Esophagus (tissue), 2 donors: ENCODE data around the gene ADORA3. TPM values are rescaled to one million over a fixed set of nuclear protein-coding genes. Genes with fewer than 3 reads are reported as not detected.
A peak's percentile ranks its signal among the peaks of the same experiment; 100 is the strongest.
"Not testable (repeated sequence)": the region's sequence is repeated elsewhere in the genome, so short reads cannot be mapped to it uniquely, and the experiment has no call there.

Experiments used
- H3K27ac ChIP-seq, 2 donors: one replicate each; pipeline ENCODE4 v1.5.1; 2013; ENCODE audit warnings: low read depth in 2 of 2, mild to moderate bottlenecking in 2 of 2, inconsistent platforms in 1 of 2, low read length in 1 of 2, moderate library complexity in 1 of 2
- H3K27me3 ChIP-seq, 2 donors: one replicate each; pipeline ENCODE4 v1.6.1; 2013; ENCODE audit warnings: low read length in 2 of 2, control low read depth in 1 of 2, mild to moderate bottlenecking in 1 of 2; ENCODE audit not compliant: insufficient read depth in 2 of 2, control insufficient read depth in 1 of 2
- H3K36me3 ChIP-seq, 2 donors: one replicate each; pipeline ENCODE4 v1.6.1; 2013; ENCODE audit warnings: low read length in 1 of 2; ENCODE audit not compliant: control insufficient read depth in 2 of 2, insufficient read depth in 2 of 2
- H3K4me1 ChIP-seq, 2 donors: one replicate each; pipeline ENCODE4 v1.6.1; 2013; ENCODE audit warnings: low read length in 1 of 2; ENCODE audit not compliant: control insufficient read depth in 2 of 2, insufficient read depth in 2 of 2
- H3K4me3 ChIP-seq, 2 donors: one replicate each; pipeline ENCODE4 v1.5.1; 2013; ENCODE audit warnings: low read length in 2 of 2, mild to moderate bottlenecking in 2 of 2, low read depth in 1 of 2, moderate library complexity in 1 of 2
- H3K9me3 ChIP-seq, 2 donors: one replicate each; pipeline ENCODE4 v1.6.1; 2013; ENCODE audit warnings: mild to moderate bottlenecking in 2 of 2, low read depth in 1 of 2, low read length in 1 of 2, moderate library complexity in 1 of 2; ENCODE audit not compliant: control insufficient read depth in 2 of 2, insufficient read depth in 1 of 2
- WGBS, 2 donors: extraction: QIAGEN DNeasy Blood & Tissue Kit; methylation state at CpG; one replicate each; pipeline ENCODE4 v1.1.7; 2013; 5-methylcytosine and 5-hydroxymethylcytosine counted together
- polyA plus RNA-seq, 2 donors: library from polyadenylated mRNA; stranded (reverse); fragments of 200-250 nt; gene quantifications; one replicate each; pipeline ENCODE4 v1.2.3, GENCODE V29; 2013
- donor health status: healthy with polysubstance abuse.
- donor health status: Bipolar disorder and iron deficiency.

ADORA3 gene
- polyA plus RNA-seq: under 1 TPM; 0.94 to 0.99 TPM

GRCh38 chr1:111503585-111504060 lies at the start of gene ADORA3, which contains the start of gene TMIGD3:
ADORA3 (minus strand) TSS chr1:111503633; CDS start chr1:111503354, 279 bp downstream.
TMIGD3 (minus strand) TSS chr1:111503633; CDS start chr1:111503354, 279 bp downstream.
- Histone ChIP-seq H3K4me3 (no peak within 1 kb of the TSS), H3K4me1 (peaks cover 0 to 2% of the 10 kb centered on the region in 2 donors), H3K9me3 (no peaks in the 10 kb centered on the region), H3K27ac (peak within 1 kb of the TSS in 1 of 2 donors; percentile 58), H3K27me3 (no peaks in the 10 kb centered on the region), H3K36me3 (no peaks in the 10 kb centered on the region)
- 63 to 69% methylated on average over 4 of the region's 4 CpGs for WGBS, 2 donors

GRCh38 chr1:111553196-111553595 lies 49.8 kb upstream of the ADORA3 start:
- no peaks in the 10 kb centered on the region for H3K27me3 ChIP-seq
- H3K9me3 ChIP-seq: no peaks in the 10 kb centered on the region
- no peaks in the 10 kb centered on the region for H3K4me1 ChIP-seq
- WGBS, 2 donors: 85 to 90% methylated on average over 3 of the region's 3 CpGs
- no peak overlapping the region for H3K27ac ChIP-seq
- no peaks in the 10 kb centered on the region for H3K36me3 ChIP-seq
- H3K4me3 ChIP-seq: no peak overlapping the region

- no peak overlapping the region for H3K27ac ChIP-seq
Observed at GRCh38 chr1:111552587-111552986, 49.2 kb upstream of the ADORA3 start.

GRCh38 chr1:111551623-111552411 lies 48.4 kb upstream of the ADORA3 start:
- Histone ChIP-seq H3K4me3 (no peak overlapping the region), H3K36me3 (no peaks in the 10 kb centered on the region)
- WGBS, 2 donors: 82 to 93% methylated on average over 8 of the region's 8 CpGs

More at GRCh38 chr1:111552587-111552986, 49.2 kb upstream of the ADORA3 start:
- Histone ChIP-seq H3K9me3 (no peaks in the 10 kb centered on the region), H3K27me3 (no peaks in the 10 kb centered on the region), H3K4me1 (no peaks in the 10 kb centered on the region), H3K4me3 (no peak overlapping the region), H3K36me3 (no peaks in the 10 kb centered on the region)

GRCh38 chr1:111547786-111548185 lies 44.4 kb upstream of the ADORA3 start:
- H3K27ac ChIP-seq, H3K36me3 ChIP-seq, H3K27me3 ChIP-seq, H3K4me1 ChIP-seq, H3K4me3 ChIP-seq, H3K9me3 ChIP-seq: not testable (repeated sequence)
- WGBS, 2 donors: 93 to 96% methylated on average over 1 of the region's 1 CpG

More at GRCh38 chr1:111551623-111552411, 48.4 kb upstream of the ADORA3 start:
- Histone ChIP-seq H3K9me3 (no peaks in the 10 kb centered on the region), H3K27me3 (no peaks in the 10 kb centered on the region), H3K4me1 (no peaks in the 10 kb centered on the region), H3K27ac (no peak overlapping the region)

- Histone ChIP-seq H3K27me3 (no peaks in the 10 kb centered on the region), H3K4me1 (no peaks in the 10 kb centered on the region), H3K9me3 (no peaks in the 10 kb centered on the region), H3K36me3 (no peaks in the 10 kb centered on the region), H3K27ac (no peak overlapping the region), H3K4me3 (peak overlapping the region in 1 of 2 donors; percentile 13)
- 48 to 63% methylated on average over 14 of the region's 14 CpGs for WGBS, 2 donors
Observed at GRCh38 chr1:111542187-111542586, 38.8 kb upstream of the ADORA3 start.

GRCh38 chr1:111541721-111542120 lies 38.3 kb upstream of the ADORA3 start:
- WGBS, 2 donors: 74 to 76% methylated on average over 4 of the region's 4 CpGs
- Histone ChIP-seq H3K9me3 (no peaks in the 10 kb centered on the region), H3K36me3 (no peaks in the 10 kb centered on the region), H3K4me1 (no peaks in the 10 kb centered on the region), H3K4me3 (no peak overlapping the region), H3K27me3 (no peaks in the 10 kb centered on the region), H3K27ac (no peak overlapping the region)

GRCh38 chr1:111540928-111541327 lies 37.5 kb upstream of the ADORA3 start:
- Histone ChIP-seq H3K4me3 (no peak overlapping the region), H3K27me3 (no peaks in the 10 kb centered on the region), H3K36me3 (no peaks in the 10 kb centered on the region), H3K9me3 (no peaks in the 10 kb centered on the region), H3K4me1 (no peaks in the 10 kb centered on the region), H3K27ac (no peak overlapping the region)
- WGBS, 2 donors: 78 to 84% methylated on average over 3 of the region's 3 CpGs

- Histone ChIP-seq H3K4me3 (no peak overlapping the region), H3K27ac (peak overlapping the region in 1 of 2 donors; percentile 3)
- 69 to 79% methylated on average over 6 of the region's 6 CpGs for WGBS, 2 donors
Observed at GRCh38 chr1:111538343-111539025, 35.1 kb upstream of the ADORA3 start.

More at GRCh38 chr1:111538343-111539025, 35.1 kb upstream of the ADORA3 start:
- Histone ChIP-seq H3K36me3 (no peaks in the 10 kb centered on the region), H3K27me3 (no peaks in the 10 kb centered on the region), H3K9me3 (no peaks in the 10 kb centered on the region), H3K4me1 (no peaks in the 10 kb centered on the region)
